Panc1 (cell line): ENCODE results near the gene CPN1.
"Not testable (repeated sequence)": the region's sequence is repeated elsewhere in the genome, so short reads cannot be mapped to it uniquely, and the experiment has no call there.

Source experiments
- CTCF ChIP-seq: fragments of 450-650 bp; IDR thresholded peaks from 2 replicates; pipeline ENCODE4 v1.5.1; 2017; ENCODE audit warnings: mild to moderate bottlenecking
- TCF7L2 ChIP-seq: IDR thresholded peaks from 2 replicates; pipeline ENCODE4 v1.6.1; 2011; ENCODE audit warnings: mild to moderate bottlenecking, low read depth, low read length, inconsistent platforms

- TF ChIP-seq CTCF, TCF7L2: not testable (repeated sequence)
Measured at GRCh38 chr10:100125335-100125734, 43.7 kb upstream of the CPN1 start.
